HG03025 (cell line): ENCODE data around the gene CROCC.
"Not testable (repeated sequence)": the region's sequence is repeated elsewhere in the genome, so short reads cannot be mapped to it uniquely, and the experiment has no call there.

ENCODE experiments used
- ATAC-seq: cut with Tn5 transposase; IDR thresholded peaks from one replicate; pipeline ENCODE4 v1.9.1; 2021; ENCODE audit warnings: mild to moderate bottlenecking, moderate library complexity; ENCODE audit not compliant: unreplicated experiment, low FRiP score

Gene CROCC

GRCh38 chr1:16895598-16896315 is 26.0 kb upstream of the CROCC start, which contains the start of gene RNU1-2:
Gene RNU1-2 (plus strand): TSS chr1:16895980.
- peak; percentile 82 for ATAC-seq

GRCh38 chr1:16896316-16897055 is 25.2 kb upstream of the CROCC start:
- not testable (repeated sequence) for ATAC-seq

- ATAC-seq, result not testable (repeated sequence)
Measured at GRCh38 chr1:16897653-16898052, 24.1 kb upstream of the CROCC start.

- not testable (repeated sequence) for ATAC-seq
Measured at GRCh38 chr1:16898298-16898697, 23.4 kb upstream of the CROCC start.

GRCh38 chr1:16899020-16899419 is 22.7 kb upstream of the CROCC start:
- ATAC-seq, result not testable (repeated sequence)

GRCh38 chr1:16900751-16901150 is 21.0 kb upstream of the CROCC start:
- ATAC-seq, result no peak

- ATAC-seq, result not testable (repeated sequence)
Measured at GRCh38 chr1:16901371-16901770, 20.4 kb upstream of the CROCC start.

- no peak for ATAC-seq
Measured at GRCh38 chr1:16903054-16903453, 18.7 kb upstream of the CROCC start.

- no peak for ATAC-seq
Measured at GRCh38 chr1:16903458-16903796, 18.3 kb upstream of the CROCC start.

GRCh38 chr1:16904560-16905109 is 17.1 kb upstream of the CROCC start:
- peak; percentile 78 for ATAC-seq

GRCh38 chr1:16905110-16905867 is 16.4 kb upstream of the CROCC start:
- ATAC-seq, result peak; percentile 73

- ATAC-seq, result no peak
Measured at GRCh38 chr1:16905868-16906702, 15.6 kb upstream of the CROCC start.

GRCh38 chr1:16906873-16907272 is 14.9 kb upstream of the CROCC start:
- no peak for ATAC-seq

GRCh38 chr1:16907870-16908758 is 13.6 kb upstream of the CROCC start:
- no peak for ATAC-seq

- not testable (repeated sequence) for ATAC-seq
Measured at GRCh38 chr1:16911851-16912721, 9.6 kb upstream of the CROCC start.

- ATAC-seq, result not testable (repeated sequence)
Measured at GRCh38 chr1:16912742-16913141, 9.0 kb upstream of the CROCC start.

GRCh38 chr1:16913181-16913832 is 8.4 kb upstream of the CROCC start:
- no peak for ATAC-seq
